ENCODE results near the gene SMARCD3. TPM values are rescaled to one million over a fixed set of nuclear protein-coding genes. Genes with fewer than 3 reads are reported as not detected.

The SMARCD3 gene
- total and polyA plus RNA-seq, 8 donors = 11.6 to 105 (median 30.3) TPM

DNA sequence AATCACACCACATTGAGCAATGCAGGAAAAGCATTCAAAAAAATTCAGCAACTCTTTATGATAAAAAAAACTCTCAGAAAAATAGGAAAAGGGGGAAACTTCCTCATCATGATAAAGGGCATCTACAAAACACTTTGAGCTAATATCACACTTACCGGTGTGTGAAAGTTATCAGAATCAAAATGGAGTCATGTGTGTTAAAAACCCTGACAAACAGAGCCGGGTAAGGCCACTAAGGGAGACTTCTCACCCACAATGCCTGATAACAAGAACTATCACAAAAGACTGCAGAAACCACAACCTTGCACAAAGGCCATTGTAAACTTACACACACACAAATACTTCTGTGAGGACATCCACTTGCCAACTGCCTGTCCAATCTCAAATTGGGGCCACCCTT, 34.8 kb upstream of the SMARCD3 start:
- H3K9me3 ChIP-seq = no peaks in the 10 kb centered on the region
- no peak for DNase-seq
- no peak for TF ChIP-seq POLR2A (IDR thresholded peaks at IDR 0.05)
- no peak for TF ChIP-seq EP300 (IDR thresholded peaks at IDR 0.05)
- TF ChIP-seq, protein P1, sequence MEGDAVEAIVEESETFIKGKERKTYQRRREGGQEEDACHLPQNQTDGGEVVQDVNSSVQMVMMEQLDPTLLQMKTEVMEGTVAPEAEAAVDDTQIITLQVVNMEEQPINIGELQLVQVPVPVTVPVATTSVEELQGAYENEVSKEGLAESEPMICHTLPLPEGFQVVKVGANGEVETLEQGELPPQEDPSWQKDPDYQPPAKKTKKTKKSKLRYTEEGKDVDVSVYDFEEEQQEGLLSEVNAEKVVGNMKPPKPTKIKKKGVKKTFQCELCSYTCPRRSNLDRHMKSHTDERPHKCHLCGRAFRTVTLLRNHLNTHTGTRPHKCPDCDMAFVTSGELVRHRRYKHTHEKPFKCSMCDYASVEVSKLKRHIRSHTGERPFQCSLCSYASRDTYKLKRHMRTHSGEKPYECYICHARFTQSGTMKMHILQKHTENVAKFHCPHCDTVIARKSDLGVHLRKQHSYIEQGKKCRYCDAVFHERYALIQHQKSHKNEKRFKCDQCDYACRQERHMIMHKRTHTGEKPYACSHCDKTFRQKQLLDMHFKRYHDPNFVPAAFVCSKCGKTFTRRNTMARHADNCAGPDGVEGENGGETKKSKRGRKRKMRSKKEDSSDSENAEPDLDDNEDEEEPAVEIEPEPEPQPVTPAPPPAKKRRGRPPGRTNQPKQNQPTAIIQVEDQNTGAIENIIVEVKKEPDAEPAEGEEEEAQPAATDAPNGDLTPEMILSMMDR (IDR thresholded peaks at IDR 0.05) = no peak
- no peak for TF ChIP-seq POLR2AphosphoS5 (IDR thresholded peaks at IDR 0.05)
- 32 to 55% (median 36%) methylated on average over 2 of the region's 2 CpGs for WGBS, 5 donors
- H3K36me3 ChIP-seq = no peaks in the 10 kb centered on the region
- H3K27ac ChIP-seq = no peak overlapping the region
- no peaks in the 10 kb centered on the region for H3K4me1 ChIP-seq
- intact Hi-C loops (cut with DNase I; ENCODE audit: low total_unique reads) = no loop called here
- peaks cover 0 to 29% (median 0%) of the 10 kb centered on the region in 3 donors for H3K27me3 ChIP-seq
- H3K4me3 ChIP-seq = no peak overlapping the region

DNA sequence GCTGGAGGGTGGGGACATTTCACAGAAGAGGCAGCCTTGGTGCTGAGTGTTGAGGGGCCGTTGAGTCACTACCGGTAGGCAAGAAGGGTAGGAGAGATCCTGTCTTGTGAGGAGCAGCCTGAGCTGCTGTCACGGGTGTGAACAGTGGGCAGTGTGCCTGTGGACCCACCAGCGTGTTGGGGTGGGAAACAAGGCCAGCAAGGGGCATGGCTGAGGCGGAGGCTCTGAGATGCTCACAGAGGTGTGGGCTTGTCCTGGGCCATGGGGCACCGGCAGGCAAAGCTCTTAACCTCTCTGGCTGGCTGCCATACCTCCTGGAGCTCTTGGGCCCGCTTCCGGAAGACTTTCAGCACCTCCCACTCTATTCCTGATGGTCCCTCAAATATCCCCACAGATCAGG, 33.6 kb upstream of the SMARCD3 start:
- 74 to 83% (median 77%) methylated on average over 7 to 8 of the region's 8 CpGs for WGBS, 5 donors
- TF ChIP-seq POLR2AphosphoS5 (IDR thresholded peaks at IDR 0.05) (no peak), POLR2A (IDR thresholded peaks at IDR 0.05) (no peak), EP300 (IDR thresholded peaks at IDR 0.05) (no peak)
- TF ChIP-seq, protein P1 (IDR thresholded peaks at IDR 0.05) = no peak
- peaks cover 6 to 8% (median 7%) of the 10 kb centered on the region in 4 donors for H3K4me1 ChIP-seq
- H3K27ac ChIP-seq = no peak overlapping the region
- no peak overlapping the region for H3K4me3 ChIP-seq
- no peaks in the 10 kb centered on the region for H3K9me3 ChIP-seq
- intact Hi-C loops (cut with DNase I; ENCODE audit: low total_unique reads) = no loop called here
- no peak for DNase-seq
- no peaks in the 10 kb centered on the region for H3K36me3 ChIP-seq
- H3K27me3 ChIP-seq = peaks cover 0 to 34% (median 0%) of the 10 kb centered on the region in 3 donors

DNA sequence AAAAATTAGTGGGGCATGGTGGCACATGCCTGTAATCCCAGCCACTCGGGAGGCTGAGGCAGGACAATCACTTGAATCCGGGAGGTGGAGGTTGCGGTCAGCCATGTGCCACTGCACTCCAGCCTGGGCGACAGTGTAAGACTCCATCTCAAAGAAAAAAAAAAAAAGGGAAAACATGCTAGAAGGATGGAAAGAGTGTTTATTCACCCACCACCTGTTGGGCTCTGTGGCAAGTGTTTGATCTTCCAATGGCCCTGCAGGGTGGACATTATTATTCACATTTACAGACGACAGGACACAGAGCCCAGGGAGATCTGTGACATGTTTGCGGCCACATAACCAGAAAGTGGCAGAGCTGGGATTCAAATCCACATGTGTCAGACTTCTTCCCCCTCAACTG, 33.2 kb upstream of the SMARCD3 start:
- no peak for TF ChIP-seq POLR2A (IDR thresholded peaks at IDR 0.05)
- peaks cover 6 to 11% (median 8%) of the 10 kb centered on the region in 4 donors for H3K4me1 ChIP-seq
- no peaks in the 10 kb centered on the region for H3K9me3 ChIP-seq
- H3K27me3 ChIP-seq = peaks cover 0 to 34% (median 0%) of the 10 kb centered on the region in 3 donors
- H3K4me3 ChIP-seq = no peak overlapping the region
- no peak overlapping the region for H3K27ac ChIP-seq
- 65 to 80% (median 75%) methylated on average over 6 of the region's 6 CpGs for WGBS, 5 donors
- DNase-seq = no peak
- no peaks in the 10 kb centered on the region for H3K36me3 ChIP-seq
- intact Hi-C loops (cut with DNase I; ENCODE audit: low total_unique reads) = no loop called here

DNA sequence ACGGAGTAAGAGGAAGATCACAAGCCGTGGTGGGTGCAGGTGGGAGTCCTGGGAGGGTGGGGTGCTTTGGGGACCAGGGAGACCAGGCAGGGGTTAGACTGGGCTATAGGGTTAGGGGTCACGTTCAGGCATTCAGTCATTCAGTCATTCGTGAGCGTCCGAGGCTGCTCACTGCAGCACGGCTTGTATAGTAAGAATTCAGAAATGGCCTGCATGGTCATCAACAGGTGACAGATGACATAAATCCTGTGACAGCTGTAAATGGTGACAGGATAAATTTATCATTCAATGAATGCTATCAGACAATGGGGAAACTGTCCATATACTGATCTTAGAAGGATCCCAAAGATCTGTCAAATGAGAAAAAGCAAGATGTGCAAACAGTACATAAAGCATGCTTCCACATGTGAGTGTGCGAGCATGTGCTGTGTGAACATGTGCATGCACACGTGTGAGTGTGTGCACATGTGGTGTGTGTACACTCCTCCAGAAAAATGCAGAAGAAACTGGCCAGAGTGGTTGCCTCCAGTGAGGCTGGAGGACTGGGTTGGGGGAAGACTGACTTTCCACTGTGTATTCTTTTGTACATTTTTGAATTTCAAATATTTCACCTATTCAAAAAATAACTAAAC, 32.0 kb upstream of the SMARCD3 start:
- WGBS, 5 donors = 83 to 92% (median 88%) methylated on average over 8 to 9 of the region's 9 CpGs
- intact Hi-C loops (cut with DNase I; ENCODE audit: low total_unique reads) = no loop called here
- DNase-seq = no peak
- Histone ChIP-seq H3K36me3 (no peaks in the 10 kb centered on the region), H3K4me3 (no peak overlapping the region), H3K9me3 (no peaks in the 10 kb centered on the region), H3K27me3 (peaks cover 0 to 42% (median 0%) of the 10 kb centered on the region in 3 donors), H3K4me1 (peaks cover 6 to 23% (median 19%) of the 10 kb centered on the region in 4 donors), H3K27ac (no peak overlapping the region)
- TF ChIP-seq POLR2A (IDR thresholded peaks at IDR 0.05) = no peak
- no peak for TF ChIP-seq POLR2AphosphoS5 (IDR thresholded peaks at IDR 0.05)
- no peak for TF ChIP-seq EP300 (IDR thresholded peaks at IDR 0.05)
- TF ChIP-seq, protein P1 (IDR thresholded peaks at IDR 0.05) = no peak

DNA sequence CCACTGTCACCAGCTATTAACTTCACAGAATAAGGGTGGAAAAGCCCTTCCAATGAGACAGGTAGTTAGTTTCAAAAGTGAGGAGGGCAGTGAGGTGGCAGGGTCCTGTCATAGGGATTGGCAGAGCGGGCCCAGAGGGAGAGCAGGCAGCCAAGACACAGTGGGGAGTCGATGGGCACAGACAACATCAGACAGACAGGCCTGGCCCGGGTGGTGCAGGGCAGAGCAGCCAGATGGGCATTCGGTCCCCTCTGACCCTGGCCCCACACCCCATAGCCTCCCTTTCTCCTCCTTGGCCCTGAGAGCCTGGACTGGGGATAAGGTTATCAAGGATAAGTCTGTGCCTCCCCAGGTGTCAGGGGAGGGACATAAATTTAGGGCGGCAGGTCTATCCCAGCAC, 31.4 kb upstream of the SMARCD3 start:
- Histone ChIP-seq H3K4me1 (peaks cover 6 to 25% (median 25%) of the 10 kb centered on the region in 4 donors), H3K9me3 (no peaks in the 10 kb centered on the region), H3K27ac (no peak overlapping the region), H3K27me3 (peaks cover 0 to 42% (median 0%) of the 10 kb centered on the region in 3 donors), H3K4me3 (no peak overlapping the region), H3K36me3 (no peaks in the 10 kb centered on the region)
- no peak for DNase-seq
- 70 to 89% (median 79%) methylated on average over 4 to 5 of the region's 5 CpGs for WGBS, 5 donors
- intact Hi-C loops (cut with DNase I; ENCODE audit: low total_unique reads) = no loop called here
- no peak for TF ChIP-seq POLR2A (IDR thresholded peaks at IDR 0.05)
- TF ChIP-seq, protein P1 (IDR thresholded peaks at IDR 0.05) = no peak
- TF ChIP-seq POLR2AphosphoS5 (IDR thresholded peaks at IDR 0.05) = no peak
- no peak for TF ChIP-seq EP300 (IDR thresholded peaks at IDR 0.05)
